ENCODE data around the gene SPPL2A. TPM values are rescaled to one million over a fixed set of nuclear protein-coding genes. Genes with fewer than 3 reads are reported as not detected.

The SPPL2A gene
- total RNA-seq, 1 experiment from 2014 or later = 64.4 TPM

DNA sequence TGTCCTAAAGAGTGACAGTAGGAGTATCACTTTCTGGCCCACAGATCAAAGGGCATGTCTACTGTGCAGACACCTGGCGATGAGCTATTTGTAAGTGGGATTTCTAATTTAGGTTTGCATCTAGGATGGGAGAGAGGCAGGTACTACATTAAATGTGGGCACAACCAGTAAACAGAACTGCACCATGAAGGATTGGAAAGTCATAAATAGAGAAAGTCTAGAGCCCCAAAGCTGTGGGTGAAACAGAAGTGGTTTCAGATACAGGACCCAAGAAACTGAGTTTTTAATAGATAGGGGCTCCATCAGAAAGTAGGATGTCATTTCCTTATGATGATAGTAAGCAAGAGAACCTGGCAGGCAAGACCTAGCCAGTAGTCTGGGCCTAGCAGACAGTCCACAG is 35.2 kb upstream of the SPPL2A start:
- H3K4me1 ChIP-seq (ENCODE audit: insufficient read depth, low read length) = no peaks in the 10 kb centered on the region
- H3K23me2 ChIP-seq (ENCODE audit: insufficient read length, low read depth, low read length, poor library complexity, severe bottlenecking) = no peaks in the 10 kb centered on the region
- H3K79me1 ChIP-seq (ENCODE audit: insufficient read depth, low read depth, low read length, poor library complexity, severe bottlenecking) = no peaks in the 10 kb centered on the region
- H3K4me2 ChIP-seq (ENCODE audit: insufficient read depth, insufficient read length, low read length) = no peak overlapping the region
- no peaks in the 10 kb centered on the region for H3K4me1 Mint-ChIP-seq
- WGBS (ENCODE audit: extremely low coverage, insufficient read length, low lambda C conversion rate) = no CpG with 5 or more reads among the region's 1 CpG
- no peak overlapping the region for H3K27ac Mint-ChIP-seq
- no peak overlapping the region for H3K14ac ChIP-seq (ENCODE audit: insufficient read depth, low read length)
- no peaks in the 10 kb centered on the region; a peak in 1 of 7 replicates for H3K36me3 Mint-ChIP-seq (ENCODE audit: insufficient read depth in 1 of 3, low read depth in 3 of 3)
- H2AK5ac ChIP-seq (ENCODE audit: insufficient read length, low read length) = no peak overlapping the region
- no peaks in the 10 kb centered on the region for H3K9me3 Mint-ChIP-seq
- H3K27me3 Mint-ChIP-seq (ENCODE audit: low read depth) = peaks cover 1% of the 10 kb centered on the region; the same call in 1 of the 2 replicates
- no peak overlapping the region for H3T11ph ChIP-seq (ENCODE audit: low read length)
- H3K79me2 ChIP-seq (ENCODE audit: insufficient read depth, low read length) = no peaks in the 10 kb centered on the region
- no peaks in the 10 kb centered on the region for H4K20me1 ChIP-seq (ENCODE audit: control insufficient read depth, insufficient read depth, insufficient read length)
- H3K4ac ChIP-seq (ENCODE audit: low read depth, low read length) = no peak overlapping the region
- H3K27me3 ChIP-seq (ENCODE audit: insufficient read depth, low read length) = no peaks in the 10 kb centered on the region
- DNase-seq = no peak
- H4K8ac ChIP-seq (replicated peaks; ENCODE audit: insufficient read length, low read depth, low read length) = no peak overlapping the region
- no peak overlapping the region for H2BK20ac ChIP-seq (ENCODE audit: low read depth, low read length, poor library complexity, severe bottlenecking)
- H2AFZ ChIP-seq (ENCODE audit: low read length) = no peak overlapping the region
- H2BK120ac ChIP-seq (ENCODE audit: low read depth, low read length, poor library complexity, severe bottlenecking) = no peak overlapping the region
- TF ChIP-seq, protein P1, sequence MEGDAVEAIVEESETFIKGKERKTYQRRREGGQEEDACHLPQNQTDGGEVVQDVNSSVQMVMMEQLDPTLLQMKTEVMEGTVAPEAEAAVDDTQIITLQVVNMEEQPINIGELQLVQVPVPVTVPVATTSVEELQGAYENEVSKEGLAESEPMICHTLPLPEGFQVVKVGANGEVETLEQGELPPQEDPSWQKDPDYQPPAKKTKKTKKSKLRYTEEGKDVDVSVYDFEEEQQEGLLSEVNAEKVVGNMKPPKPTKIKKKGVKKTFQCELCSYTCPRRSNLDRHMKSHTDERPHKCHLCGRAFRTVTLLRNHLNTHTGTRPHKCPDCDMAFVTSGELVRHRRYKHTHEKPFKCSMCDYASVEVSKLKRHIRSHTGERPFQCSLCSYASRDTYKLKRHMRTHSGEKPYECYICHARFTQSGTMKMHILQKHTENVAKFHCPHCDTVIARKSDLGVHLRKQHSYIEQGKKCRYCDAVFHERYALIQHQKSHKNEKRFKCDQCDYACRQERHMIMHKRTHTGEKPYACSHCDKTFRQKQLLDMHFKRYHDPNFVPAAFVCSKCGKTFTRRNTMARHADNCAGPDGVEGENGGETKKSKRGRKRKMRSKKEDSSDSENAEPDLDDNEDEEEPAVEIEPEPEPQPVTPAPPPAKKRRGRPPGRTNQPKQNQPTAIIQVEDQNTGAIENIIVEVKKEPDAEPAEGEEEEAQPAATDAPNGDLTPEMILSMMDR (conservative IDR thresholded peaks at IDR 0.05) = no peak
- H3K18ac ChIP-seq (ENCODE audit: insufficient read length, low read depth, low read length) = no peak overlapping the region
- no peaks in the 10 kb centered on the region for H3K9me3 ChIP-seq (ENCODE audit: control insufficient read depth, low read depth, low read length)
- no peak overlapping the region for H3K9ac ChIP-seq (ENCODE audit: extremely low read depth, insufficient read length, low read length)
- H2BK12ac ChIP-seq (ENCODE audit: insufficient read length, low read depth, low read length) = no peak overlapping the region
- no peak overlapping the region for H3K27ac ChIP-seq (ENCODE audit: insufficient read length, low read depth, low read length)
- H3K23ac ChIP-seq (ENCODE audit: insufficient read length, low read depth, low read length) = no peak overlapping the region
- H2BK15ac ChIP-seq (ENCODE audit: low read depth, low read length) = no peak overlapping the region
- no peak overlapping the region for H3K4me3 Mint-ChIP-seq
- no peak overlapping the region for H4K91ac ChIP-seq (ENCODE audit: insufficient read length, low read depth, low read length)
- H2BK5ac ChIP-seq (ENCODE audit: insufficient read length, low read length) = no peak overlapping the region
- no peak overlapping the region for H3K56ac ChIP-seq (ENCODE audit: insufficient read length, low read depth, low read length)
- H4K5ac ChIP-seq (ENCODE audit: insufficient read length, low read depth, low read length) = no peak overlapping the region
